Heart left ventricle (tissue), 16 donors: ENCODE measurements around the gene DHPS. TPM values are rescaled to one million over a fixed set of nuclear protein-coding genes. Genes with fewer than 3 reads are reported as not detected.

Experiments used
- ATAC-seq, 4 donors: fragments of 200-7000 bp; cut with Tn5 transposase; one replicate each; pipeline ENCODE4 v1.9.1; 2020 to 2022; ENCODE audit warnings: moderate library complexity in 4 of 4, mild to moderate bottlenecking in 3 of 4, moderate number of reproducible peaks in 1 of 4
- DNase-seq, 5 donors: peaks; one replicate each; pipeline ENCODE4 v3.0.0-alpha.2; 2020
- H3K27ac ChIP-seq, 12 donors: fragments of 200-600 bp; sonication (generic) in 4 of 12; one replicate each; pipeline versions ENCODE4 v1.5.0 to v1.8.0; 2016 to 2022; ENCODE audit warnings: mild to moderate bottlenecking in 2 of 12
- H3K27me3 ChIP-seq, 9 donors: fragments of 200-600 bp; sonication (generic) in 2 of 9; one replicate each; pipeline versions ENCODE4 v1.5.1 to v1.8.0; 2016 to 2022; ENCODE audit warnings: mild to moderate bottlenecking in 3 of 9
- H3K36me3 ChIP-seq, 9 donors: fragments of 200-600 bp; sonication (generic) in 2 of 9; one replicate each; pipeline versions ENCODE4 v1.5.0 to v1.8.0; 2018 to 2022; ENCODE audit warnings: mild to moderate bottlenecking in 2 of 9
- H3K4me1 ChIP-seq, 12 donors: fragments of 200-600 bp; sonication (generic) in 4 of 12; one replicate each; pipeline versions ENCODE4 v1.5.0 to v1.8.0; 2016 to 2022; ENCODE audit warnings: mild to moderate bottlenecking in 3 of 12
- H3K4me3 ChIP-seq, 12 donors: fragments of 200-600 bp; sonication (generic) in 4 of 12; one replicate each; pipeline versions ENCODE4 v1.5.0 to v1.8.0; 2017 to 2022; ENCODE audit warnings: mild to moderate bottlenecking in 9 of 12, moderate library complexity in 4 of 12
- H3K9me3 ChIP-seq, 12 donors: fragments of 200-600 bp; sonication (generic) in 4 of 12; one replicate each; pipeline versions ENCODE4 v1.5.0 to v1.8.0; 2016 to 2022; ENCODE audit warnings: mild to moderate bottlenecking in 1 of 12
- CTCF ChIP-seq, 12 donors: fragments of 200-600 bp; sonication (generic) in 4 of 12; IDR thresholded peaks; one replicate each; pipeline versions ENCODE4 v1.5.0 to v1.8.0; 2018 to 2022; ENCODE audit warnings: antibody characterized with exemption in 12 of 12, mild to moderate bottlenecking in 5 of 12
- POLR2A ChIP-seq, 2 donors: fragments of 450-650 bp; IDR thresholded peaks; one replicate each; pipeline ENCODE4 v1.6.1; 2017; ENCODE audit warnings: antibody characterized with exemption in 2 of 2, mild to moderate bottlenecking in 2 of 2, moderate library complexity in 2 of 2
- WGBS, 4 donors: extraction: QIAGEN DNeasy Blood & Tissue Kit in 2 of 4; methylation state at CpG; one replicate each; pipeline versions ENCODE4 v1.1.5 to v1.1.7; 2013 to 2018; 5-methylcytosine and 5-hydroxymethylcytosine counted together
- intact Hi-C, 10 donors: fragments of 100-400 bp; cut with DNase I; formaldehyde crosslinking; loops; one replicate each; pipeline versions ENCODE4 v1.11.1 to v1.14.2; 2022
- polyA plus RNA-seq, 2 donors: library from polyadenylated mRNA; stranded (reverse); fragments of 200-250 nt; gene quantifications; one replicate each; pipeline ENCODE4 v1.2.3, GENCODE V29; 2013
- total RNA-seq, 9 donors: library from RNA; depleted of rRNA in 2 of 9; stranded (reverse); fragments of >200 nt in 2 of 9; fragmentation: NEBNext Ultra II Directional in 3 of 9; extraction: Animal tissue kit (Norgen Biotek cat#: 25700) in 3 of 9; gene quantifications; one replicate each; pipeline versions ENCODE4 v1.1.0 to v1.2.4, GENCODE V29; 2016 to 2023
- donor health status: ischemic (EF 13 %, LVEDD 7.1; RV severe dilation, severe dysfunction).
- donor health status: healthy with polysubstance abuse.
- donor health status: DM: no; HTN: yes; CAD: no.
- donor health status: DM: no; HTN: no; CAD: no.
- donor health status: ischemic (EF 25% LVEDD 6.9; RV normal size, moderate dysfunction).
- donor health status: ischemic (EF 25% LVEDD 5.7; RV mildly dilated, moderate dysfunction).
- donor health status: healthy.
- donor health status: DM: yes; HTN: yes; CAD: no.
- donor health status: ischemic (EF 35%, LVEDD 5.7; RV mildly dilated, moderate dysfunction).
- donor health status: nonischemic (EF 11% LVEDD 7.7; RV severe dilation, severe dysfunction).
- donor health status: DM: yes; HTN: yes; CAD: no.
- donor health status: PGD.
- donor health status: ischemic (EF 29% LVEDD 5.4; RV normal size, mild dysfunction).
- donor health status: nonischemic (EF 23%, LVEDD 6.1; RV moderate dilation, normal function).

The DHPS gene
- total and polyA plus RNA-seq, 11 donors: 47.6 to 121 (median 55.9) TPM

- 0 to 2% (median 1%) methylated on average over 7 of the region's 7 CpGs for WGBS, 4 donors
- Histone ChIP-seq H3K4me1 (peaks cover 4 to 44% (median 33%) of the 10 kb centered on the region in 12 donors), H3K27ac (peak overlapping the region in 11 of 12 donors; percentile 89 to 98 (median 96)), H3K36me3 (peaks cover 0 to 19% (median 7%) of the 10 kb centered on the region in 9 donors), H3K4me3 (peak overlapping the region; percentile 40 to 98 (median 76)), H3K27me3 (no peaks in the 10 kb centered on the region), H3K9me3 (no peaks in the 10 kb centered on the region)
- intact Hi-C loops: loop anchor here in 4 of 10 donors (2.0 to 5.0 kb wide), 3 partner anchors 13 to 79 kb away; partner anchors contain the start of genes PRDX2 (in 2 of the 4), THSD8 (in 2 of the 4), DHPS (in 1 of the 4) and GET3 (in 1 of the 4)
- DNase-seq: no peak
- no peak for ATAC-seq
- no peak for TF ChIP-seq CTCF (IDR thresholded peaks at IDR 0.05)
- no peak for TF ChIP-seq POLR2A (IDR thresholded peaks at IDR 0.05)
Observed at GRCh38 chr19:12723381-12723640, 41.6 kb upstream of the DHPS start.

- H3K27me3 ChIP-seq: no peaks in the 10 kb centered on the region
- ATAC-seq (peak; percentile 92 to 96 (median 94)), DNase-seq (peak; percentile 96 to 99 (median 98))
- peaks cover 4 to 44% (median 33%) of the 10 kb centered on the region in 12 donors for H3K4me1 ChIP-seq
- intact Hi-C loops: loop anchor here in 4 of 10 donors (2.0 to 5.0 kb wide), 3 partner anchors 14 to 80 kb away; partner anchors contain the start of genes PRDX2 (in 2 of the 4), THSD8 (in 2 of the 4), DHPS (in 1 of the 4) and GET3 (in 1 of the 4)
- TF ChIP-seq POLR2A (IDR thresholded peaks at IDR 0.05) (no peak), CTCF (IDR thresholded peaks at IDR 0.05) (no peak)
- no peaks in the 10 kb centered on the region for H3K9me3 ChIP-seq
- peaks cover 0 to 19% (median 13%) of the 10 kb centered on the region in 9 donors for H3K36me3 ChIP-seq
- peak overlapping the region; percentile 88 to 98 (median 96) for H3K27ac ChIP-seq
- peak overlapping the region; percentile 65 to 98 (median 79) for H3K4me3 ChIP-seq
- WGBS, 4 donors: 1% methylated on average over 32 of the region's 32 CpGs
Observed at GRCh38 chr19:12722566-12723380, 41.1 kb upstream of the DHPS start.

GRCh38 chr19:12721656-12722565 is 40.2 kb upstream of the DHPS start:
- Histone ChIP-seq H3K27ac (peak overlapping the region; percentile 88 to 98 (median 96)), H3K9me3 (no peaks in the 10 kb centered on the region), H3K27me3 (no peaks in the 10 kb centered on the region), H3K4me1 (peaks cover 4 to 44% (median 33%) of the 10 kb centered on the region in 12 donors), H3K36me3 (peaks cover 0 to 24% (median 21%) of the 10 kb centered on the region in 9 donors), H3K4me3 (peak overlapping the region; percentile 65 to 98 (median 79))
- WGBS, 4 donors: 0 to 1% (median 1%) methylated on average over 32 to 65 of the region's 65 CpGs
- intact Hi-C loops: loop anchor here in 4 of 10 donors (2.0 to 5.0 kb wide), 3 partner anchors 15 to 80 kb away; partner anchors contain the start of genes PRDX2 (in 2 of the 4), THSD8 (in 2 of the 4), DHPS (in 1 of the 4) and GET3 (in 1 of the 4)
- ATAC-seq (peak in 3 of 4 donors; percentile 46 to 66 (median 59)), DNase-seq (peak; percentile 69 to 80 (median 72))
- TF ChIP-seq POLR2A (IDR thresholded peaks at IDR 0.05) (no peak), CTCF (IDR thresholded peaks at IDR 0.05) (no peak)
